ENCODE measurements around the gene SEMA3E. TPM values are rescaled to one million over a fixed set of nuclear protein-coding genes. Genes with fewer than 3 reads are reported as not detected.

SEMA3E gene
- total and polyA plus RNA-seq, 7 experiments from 2014 or later: not detected

DNA sequence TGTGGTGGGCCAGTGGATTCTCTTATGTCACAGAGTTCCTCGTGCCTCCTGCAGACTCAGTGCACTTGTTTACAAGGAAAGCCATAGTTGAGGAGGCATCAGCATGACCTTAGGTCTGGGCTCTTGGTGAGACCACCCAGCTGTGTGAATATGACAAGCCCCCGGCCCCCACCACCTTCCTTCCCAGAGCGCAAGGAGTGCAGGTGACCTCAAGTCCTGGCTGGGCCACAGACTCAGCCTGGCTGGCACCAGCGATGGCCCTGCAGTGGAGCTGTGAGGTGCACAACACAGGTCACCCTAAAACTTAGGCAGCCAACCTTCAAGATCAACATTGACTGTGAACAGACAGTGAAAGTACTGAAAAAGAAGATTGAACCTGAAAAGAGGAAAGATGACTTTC lies 14.2 kb upstream of the SEMA3E start:
- Mint-ChIP-seq H3K4me1 (no peaks in the 10 kb centered on the region), H3K4me3 (no peak overlapping the region), H3K27ac (no peak overlapping the region), H3K36me3 (no peaks in the 10 kb centered on the region), H3K9me3 (peaks cover 0 to 13% (median 0%) of the 10 kb centered on the region in 11 donors), H3K27me3 (no peaks in the 10 kb centered on the region)
- ATAC-seq: no peak
- Histone ChIP-seq H3K4me3 (ENCODE audit: low read length) (no peak overlapping the region), H3K27me3 (ENCODE audit: control insufficient read depth in 2 of 2, insufficient read depth in 2 of 2, low read length in 2 of 2) (no peaks in the 10 kb centered on the region), H3K4me1 (ENCODE audit: control insufficient read depth in 2 of 2, insufficient read depth in 2 of 2, low read length in 2 of 2) (no peaks in the 10 kb centered on the region), H3K9me3 (ENCODE audit: control insufficient read depth in 2 of 3, low read length in 3 of 3) (no peaks in the 10 kb centered on the region), H3K27ac (ENCODE audit: low read depth, low read length) (no peak overlapping the region), H3K36me3 (ENCODE audit: control insufficient read depth in 2 of 3, insufficient read depth in 3 of 3, low read length in 3 of 3) (no peaks in the 10 kb centered on the region)
- ChIA-PET CTCF (no interaction called here), POLR2A (no interaction called here)
- intact Hi-C loops (cut with micrococcal nuclease): no loop called here
- no peak for DNase-seq

DNA sequence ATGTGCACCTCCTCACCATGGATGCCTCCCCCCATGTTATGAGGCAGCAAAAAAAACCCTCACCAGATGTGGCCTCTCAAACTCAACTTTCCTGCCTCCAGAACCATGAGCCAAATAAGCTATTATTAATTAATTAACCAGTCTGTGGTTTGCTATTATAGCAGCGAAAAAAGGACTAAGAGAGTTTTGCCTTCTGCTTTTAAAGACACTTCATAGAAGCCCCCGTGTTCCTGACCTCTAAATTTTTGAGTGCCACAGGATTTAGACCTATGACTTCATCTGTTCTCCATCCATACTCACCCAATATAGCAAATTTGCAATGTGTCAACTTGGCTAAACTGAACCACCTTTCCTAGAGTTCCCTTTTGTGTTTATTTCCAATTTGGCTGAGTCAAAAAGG lies 9.2 kb upstream of the SEMA3E start:
- POLR2A ChIA-PET: no interaction called here
- Histone ChIP-seq H3K4me1 (ENCODE audit: control insufficient read depth in 2 of 2, insufficient read depth in 2 of 2, low read length in 2 of 2) (no peaks in the 10 kb centered on the region), H3K4me3 (ENCODE audit: low read length) (no peak overlapping the region), H3K27ac (ENCODE audit: low read depth, low read length) (no peak overlapping the region), H3K27me3 (ENCODE audit: control insufficient read depth in 2 of 2, insufficient read depth in 2 of 2, low read length in 2 of 2) (no peaks in the 10 kb centered on the region), H3K9me3 (ENCODE audit: control insufficient read depth in 2 of 3, low read length in 3 of 3) (no peaks in the 10 kb centered on the region), H3K36me3 (ENCODE audit: control insufficient read depth in 2 of 3, insufficient read depth in 3 of 3, low read length in 3 of 3) (no peaks in the 10 kb centered on the region)
- CTCF ChIA-PET: no interaction called here
- no peak for ATAC-seq
- Mint-ChIP-seq H3K9me3 (peaks cover 0 to 8% (median 1%) of the 10 kb centered on the region in 11 donors), H3K4me3 (no peak overlapping the region), H3K36me3 (no peaks in the 10 kb centered on the region), H3K27me3 (no peaks in the 10 kb centered on the region), H3K4me1 (no peaks in the 10 kb centered on the region), H3K27ac (no peak overlapping the region)
- DNase-seq: no peak
- intact Hi-C loops (cut with micrococcal nuclease): no loop called here

DNA sequence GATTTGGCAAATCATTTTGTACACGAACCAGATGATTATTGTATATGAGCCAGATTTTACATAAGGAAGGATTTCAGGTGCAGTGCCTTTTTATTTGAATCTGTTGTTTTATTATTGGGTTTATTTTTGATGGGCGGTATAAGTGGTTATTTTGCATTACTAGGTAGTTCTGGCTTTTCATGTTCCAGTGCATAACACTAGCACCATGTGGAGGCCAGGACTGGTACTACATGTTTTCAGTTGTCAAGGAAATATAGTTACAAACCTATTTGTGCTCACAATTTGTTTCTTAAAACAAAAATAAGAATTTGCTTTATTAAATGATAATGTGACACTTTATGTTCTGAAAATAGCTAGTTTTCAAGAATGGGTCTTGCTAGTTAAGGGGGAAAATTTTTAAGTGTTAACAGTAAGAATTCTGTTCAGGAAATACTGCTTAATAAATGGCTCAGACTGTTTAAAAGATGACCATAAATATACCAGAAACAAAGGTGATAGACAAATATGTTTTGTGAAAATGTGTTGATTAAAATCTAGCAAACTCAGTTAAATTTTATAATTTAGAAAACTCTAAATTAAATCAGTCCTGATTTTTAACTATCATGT lies 7.1 kb upstream of the SEMA3E start:
- H3K27me3 Mint-ChIP-seq: no peaks in the 10 kb centered on the region
- CTCF ChIA-PET: no interaction called here

DNA sequence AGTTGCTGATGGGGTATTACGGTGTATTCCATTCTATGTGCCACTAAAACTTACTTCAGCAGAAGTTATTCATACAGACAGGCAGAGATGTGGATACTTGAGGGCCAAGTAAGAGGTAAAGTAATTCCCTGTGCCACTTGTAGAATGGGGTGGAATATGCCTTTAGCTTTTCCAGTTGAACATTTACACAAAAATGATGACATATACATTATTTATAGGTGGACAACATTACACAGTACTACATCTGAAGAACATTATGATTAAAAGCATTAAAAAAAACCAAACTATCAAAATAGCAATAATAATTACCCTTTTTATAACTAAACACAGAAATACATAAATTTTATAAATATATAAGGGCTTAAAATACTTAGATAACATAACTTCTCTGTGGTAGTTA lies 3.5 kb upstream of the SEMA3E start:
- Histone ChIP-seq H3K4me1 (ENCODE audit: control insufficient read depth in 2 of 2, insufficient read depth in 2 of 2, low read length in 2 of 2) (no peaks in the 10 kb centered on the region), H3K27ac (ENCODE audit: low read depth, low read length) (no peak overlapping the region), H3K36me3 (ENCODE audit: control insufficient read depth in 2 of 3, insufficient read depth in 3 of 3, low read length in 3 of 3) (no peaks in the 10 kb centered on the region), H3K9me3 (ENCODE audit: control insufficient read depth in 2 of 3, low read length in 3 of 3) (no peaks in the 10 kb centered on the region), H3K27me3 (ENCODE audit: control insufficient read depth in 2 of 2, insufficient read depth in 2 of 2, low read length in 2 of 2) (no peaks in the 10 kb centered on the region), H3K4me3 (ENCODE audit: low read length) (no peak overlapping the region)
- intact Hi-C loops (cut with micrococcal nuclease): no loop called here
- Mint-ChIP-seq H3K27ac (no peak overlapping the region), H3K4me3 (no peak overlapping the region), H3K27me3 (peaks cover 8 to 15% (median 13%) of the 10 kb centered on the region in 5 donors), H3K4me1 (no peaks in the 10 kb centered on the region), H3K36me3 (no peaks in the 10 kb centered on the region), H3K9me3 (peaks cover 0 to 6% (median 0%) of the 10 kb centered on the region in 11 donors)
- ATAC-seq (no peak), DNase-seq (no peak)
- ChIA-PET CTCF (no interaction called here), POLR2A (no interaction called here)

More for the DNA sequence above, 7.1 kb upstream of the SEMA3E start:
- no peaks in the 10 kb centered on the region for H3K9me3 ChIP-seq (ENCODE audit: control insufficient read depth in 2 of 3, low read length in 3 of 3)
- no peak overlapping the region for H3K4me3 ChIP-seq (ENCODE audit: low read length)
- Mint-ChIP-seq H3K9me3 (peaks cover 0 to 8% (median 0%) of the 10 kb centered on the region in 11 donors), H3K4me1 (no peaks in the 10 kb centered on the region), H3K4me3 (no peak overlapping the region), H3K27ac (no peak overlapping the region), H3K36me3 (no peaks in the 10 kb centered on the region)
- no peaks in the 10 kb centered on the region for H3K27me3 ChIP-seq (ENCODE audit: control insufficient read depth in 2 of 2, insufficient read depth in 2 of 2, low read length in 2 of 2)
- H3K4me1 ChIP-seq (ENCODE audit: control insufficient read depth in 2 of 2, insufficient read depth in 2 of 2, low read length in 2 of 2): no peaks in the 10 kb centered on the region
- no peak for DNase-seq
- POLR2A ChIA-PET: no interaction called here
- H3K36me3 ChIP-seq (ENCODE audit: control insufficient read depth in 2 of 3, insufficient read depth in 3 of 3, low read length in 3 of 3): no peaks in the 10 kb centered on the region
- no peak for ATAC-seq
- intact Hi-C loops (cut with micrococcal nuclease): loop anchor here in 1 of 2 donors (1.0 kb wide), 1 partner anchor 245 kb away; no protein-coding TSS in a partner anchor
- H3K27ac ChIP-seq (ENCODE audit: low read depth, low read length): no peak overlapping the region

DNA sequence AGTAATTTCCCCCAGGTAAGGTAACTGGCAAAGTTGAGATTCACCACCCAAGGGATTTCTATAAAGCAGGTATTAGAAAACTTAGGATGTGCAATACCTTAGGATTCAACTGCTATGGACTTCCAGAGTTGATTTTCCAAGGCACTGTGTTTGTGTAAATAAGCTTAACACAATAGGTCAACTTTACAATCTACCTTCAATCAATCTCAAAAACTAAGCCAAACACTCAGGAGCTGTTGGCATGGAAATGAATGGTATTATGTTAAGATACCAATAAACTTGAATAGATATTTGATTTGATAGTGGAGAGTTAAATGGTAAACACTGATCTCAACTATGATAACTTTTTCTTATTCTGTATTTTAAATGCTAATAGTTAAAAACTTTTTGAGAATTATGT lies 762 bp upstream of the SEMA3E start:
- POLR2A ChIA-PET: no interaction called here
- Histone ChIP-seq H3K9me3 (ENCODE audit: control insufficient read depth in 2 of 3, low read length in 3 of 3) (no peaks in the 10 kb centered on the region), H3K27ac (ENCODE audit: low read depth, low read length) (no peak overlapping the region), H3K36me3 (ENCODE audit: control insufficient read depth in 2 of 3, insufficient read depth in 3 of 3, low read length in 3 of 3) (no peaks in the 10 kb centered on the region), H3K4me3 (ENCODE audit: low read length) (no peak overlapping the region), H3K27me3 (ENCODE audit: control insufficient read depth in 2 of 2, insufficient read depth in 2 of 2, low read length in 2 of 2) (no peaks in the 10 kb centered on the region), H3K4me1 (ENCODE audit: control insufficient read depth in 2 of 2, insufficient read depth in 2 of 2, low read length in 2 of 2) (no peaks in the 10 kb centered on the region)
- intact Hi-C loops (cut with micrococcal nuclease): no loop called here
- Mint-ChIP-seq H3K9me3 (peaks cover 0 to 5% (median 0%) of the 10 kb centered on the region in 11 donors), H3K27ac (no peak overlapping the region), H3K4me3 (no peak overlapping the region), H3K36me3 (no peaks in the 10 kb centered on the region), H3K4me1 (no peaks in the 10 kb centered on the region), H3K27me3 (peaks cover 8 to 15% (median 13%) of the 10 kb centered on the region in 5 donors)
- CTCF ChIA-PET: no interaction called here
- ATAC-seq: no peak
- DNase-seq: no peak

DNA sequence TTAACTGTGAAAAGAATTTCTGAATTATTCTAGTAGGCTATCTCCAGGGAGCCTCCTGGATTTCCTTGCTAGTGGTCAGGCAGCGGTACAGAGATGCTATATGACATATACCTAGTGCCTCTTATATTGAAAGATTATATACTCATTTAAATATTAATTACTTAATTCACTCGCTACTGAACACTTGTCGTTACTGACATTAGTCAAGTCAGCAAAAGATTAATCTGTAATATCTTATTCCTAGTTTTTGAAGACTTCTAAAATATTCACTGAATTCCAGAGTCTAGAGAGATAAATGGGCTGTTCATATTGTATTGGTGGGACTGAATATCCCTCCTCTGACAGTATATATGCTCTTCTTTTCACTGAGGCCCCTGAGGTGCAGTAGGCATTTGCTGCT lies 2.9 kb downstream of the SEMA3E start:
- Histone ChIP-seq H3K27ac (ENCODE audit: low read depth, low read length) (no peak overlapping the region), H3K9me3 (ENCODE audit: control insufficient read depth in 2 of 3, low read length in 3 of 3) (no peaks in the 10 kb centered on the region), H3K36me3 (ENCODE audit: control insufficient read depth in 2 of 3, insufficient read depth in 3 of 3, low read length in 3 of 3) (no peaks in the 10 kb centered on the region), H3K27me3 (ENCODE audit: control insufficient read depth in 2 of 2, insufficient read depth in 2 of 2, low read length in 2 of 2) (no peaks in the 10 kb centered on the region), H3K4me1 (ENCODE audit: control insufficient read depth in 2 of 2, insufficient read depth in 2 of 2, low read length in 2 of 2) (no peaks in the 10 kb centered on the region), H3K4me3 (ENCODE audit: low read length) (no peak overlapping the region)
- Mint-ChIP-seq H3K4me3 (no peak overlapping the region), H3K27me3 (peaks cover 8 to 15% (median 13%) of the 10 kb centered on the region in 5 donors), H3K9me3 (peaks cover 0 to 4% (median 0%) of the 10 kb centered on the region in 11 donors), H3K4me1 (no peaks in the 10 kb centered on the region), H3K36me3 (no peaks in the 10 kb centered on the region), H3K27ac (no peak overlapping the region)
- ChIA-PET POLR2A (no interaction called here), CTCF (no interaction called here)
- ATAC-seq (no peak), DNase-seq (no peak)
- intact Hi-C loops (cut with micrococcal nuclease): no loop called here

DNA sequence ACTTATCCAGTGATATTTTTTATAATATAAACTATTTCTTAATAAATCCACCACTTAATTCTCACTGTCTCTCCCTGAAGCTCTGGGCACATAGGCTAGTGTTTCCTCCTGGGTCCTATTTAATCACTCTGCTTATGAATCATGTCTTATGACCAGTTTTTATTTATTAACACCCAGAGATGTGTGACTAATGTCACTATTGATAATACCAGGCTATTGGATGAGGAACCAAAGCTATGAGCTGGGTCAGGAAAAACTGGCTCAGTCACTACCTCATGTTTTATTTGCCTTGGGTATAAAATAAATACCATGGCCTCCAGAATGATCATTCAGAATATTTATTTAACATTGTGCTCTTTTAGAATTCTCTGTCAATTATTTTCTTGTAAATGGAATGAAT lies 5.2 kb downstream of the SEMA3E start:
- ATAC-seq (no peak), DNase-seq (no peak)
- Mint-ChIP-seq H3K27ac (no peak overlapping the region), H3K4me3 (no peak overlapping the region), H3K27me3 (peaks cover 3 to 10% (median 9%) of the 10 kb centered on the region in 5 donors), H3K9me3 (peaks cover 0 to 4% (median 0%) of the 10 kb centered on the region in 11 donors), H3K4me1 (no peaks in the 10 kb centered on the region), H3K36me3 (no peaks in the 10 kb centered on the region)
- Histone ChIP-seq H3K36me3 (ENCODE audit: control insufficient read depth in 2 of 3, insufficient read depth in 3 of 3, low read length in 3 of 3) (no peaks in the 10 kb centered on the region), H3K4me3 (ENCODE audit: low read length) (no peak overlapping the region), H3K27me3 (ENCODE audit: control insufficient read depth in 2 of 2, insufficient read depth in 2 of 2, low read length in 2 of 2) (no peaks in the 10 kb centered on the region), H3K9me3 (ENCODE audit: control insufficient read depth in 2 of 3, low read length in 3 of 3) (no peaks in the 10 kb centered on the region), H3K27ac (ENCODE audit: low read depth, low read length) (no peak overlapping the region), H3K4me1 (ENCODE audit: control insufficient read depth in 2 of 2, insufficient read depth in 2 of 2, low read length in 2 of 2) (no peaks in the 10 kb centered on the region)
- ChIA-PET POLR2A (no interaction called here), CTCF (no interaction called here)
- intact Hi-C loops (cut with micrococcal nuclease): no loop called here
